Measurements from ENCODE around the gene KLHL33. TPM values are rescaled to one million over a fixed set of nuclear protein-coding genes. Genes with fewer than 3 reads are reported as not detected.
A peak's percentile ranks its signal among the peaks of the same experiment; 100 is the strongest.

Gene KLHL33
- total RNA-seq, 1 experiment from 2014 or later = 0.14 TPM

DNA sequence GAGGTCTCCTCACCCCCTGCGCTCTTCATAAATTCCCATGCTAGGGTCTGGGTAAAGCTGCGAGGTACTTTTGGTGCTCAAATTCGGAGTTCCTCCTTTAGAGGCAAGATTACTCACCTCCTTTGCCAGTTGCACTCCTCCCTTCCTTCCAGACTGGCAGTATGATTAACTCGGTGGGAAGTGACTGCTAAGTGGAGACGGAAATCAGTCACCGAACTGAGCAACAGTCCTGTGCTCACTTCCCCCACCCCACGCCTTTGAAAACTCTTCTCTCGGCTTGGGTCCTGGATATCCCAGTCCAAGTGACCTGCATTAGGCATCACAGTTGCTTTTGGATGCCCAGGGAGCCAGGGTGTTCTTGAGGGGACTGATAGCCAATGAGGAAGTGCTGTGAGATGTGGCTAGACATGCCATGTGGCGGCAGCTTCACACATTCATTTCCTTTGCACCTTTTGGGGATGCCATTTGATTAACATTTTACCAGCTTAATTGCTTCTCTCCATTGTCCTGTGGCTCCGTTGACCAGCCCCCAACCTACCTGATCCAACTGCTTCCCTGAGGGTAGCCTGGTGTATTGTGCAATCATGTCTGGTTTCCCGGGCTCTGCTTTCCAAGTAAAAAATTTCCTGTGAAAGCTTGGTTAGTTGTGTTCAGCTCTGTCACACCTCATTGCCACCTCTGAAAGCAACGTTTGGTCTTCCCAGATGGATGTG is 34.1 kb upstream of the KLHL33 start:
- H3K4me1 Mint-ChIP-seq (ENCODE audit: insufficient read depth, unreplicated experiment) = peaks cover 33% of the 10 kb centered on the region
- POLR2A ChIA-PET = interaction anchor here (0.7 to 6.3 kb wide), 28 partner anchors 9 to 633 kb away, joined by 3 to 81 read pairs (median 4); partner anchors contain the start of genes APEX1, OSGEP, PARP2 and PIP4P1
- H3K36me3 Mint-ChIP-seq (ENCODE audit: insufficient read depth, unreplicated experiment) = peaks cover 38% of the 10 kb centered on the region

DNA sequence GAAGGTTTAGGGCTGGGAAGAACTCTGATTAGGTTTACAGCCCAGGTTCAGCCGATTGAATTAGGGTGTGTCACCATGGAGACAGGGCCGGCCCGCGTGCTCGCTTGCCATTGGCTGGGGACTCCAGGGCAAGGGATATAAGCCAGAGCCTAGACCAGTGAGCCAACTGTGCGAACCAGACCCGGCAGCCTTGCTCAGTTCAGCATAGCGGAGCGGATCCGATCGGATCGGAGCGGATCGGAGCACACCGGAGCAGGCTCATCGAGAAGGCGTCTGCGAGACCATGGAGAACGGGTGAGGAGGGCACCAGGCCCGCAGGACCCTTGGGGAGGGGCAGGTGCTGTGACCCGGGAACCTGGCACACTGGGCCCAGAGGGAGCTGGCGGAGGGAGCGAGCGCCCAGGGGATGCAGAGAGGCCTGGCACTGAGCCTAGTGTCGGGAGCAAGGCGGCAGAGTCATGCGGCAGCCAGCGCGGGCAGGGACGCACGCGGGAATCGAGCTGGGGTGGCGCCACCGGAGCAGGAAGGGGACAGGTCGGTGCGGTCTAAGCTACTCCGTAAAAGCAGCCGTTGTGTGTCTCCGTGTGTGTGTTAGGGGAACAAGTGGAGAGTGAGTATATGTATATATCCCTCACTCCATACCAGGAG is 33.4 kb upstream of the KLHL33 start, which contains the start of gene PNP:
TSS of gene PNP (plus strand) at position 165 of the 648 bp plus-strand sequence. CDS start at position 284, 119 bp downstream.
- Mint-ChIP-seq H3K9me3 (ENCODE audit: unreplicated experiment) (no peaks in the 10 kb centered on the region), H3K27ac (ENCODE audit: low read depth, unreplicated experiment) (peak within 1 kb of the TSS; percentile 95), H3K27me3 (ENCODE audit: insufficient read depth, unreplicated experiment) (no peaks in the 10 kb centered on the region), H3K4me3 (ENCODE audit: unreplicated experiment) (peak within 1 kb of the TSS; percentile 93), H3K36me3 (ENCODE audit: insufficient read depth, unreplicated experiment) (peaks cover 31% of the 10 kb centered on the region), H3K4me1 (ENCODE audit: insufficient read depth, unreplicated experiment) (peaks cover 33% of the 10 kb centered on the region)
- no peak for TF ChIP-seq CTCF (IDR thresholded peaks at IDR 0.05; ENCODE audit: unreplicated experiment)
- POLR2A ChIA-PET = interaction anchor here (0.7 to 6.3 kb wide), 28 partner anchors 8 to 634 kb away, joined by 3 to 81 read pairs (median 4); partner anchors contain the start of genes APEX1, OSGEP, PARP2 and PIP4P1
- intact Hi-C loops (cut with micrococcal nuclease) = loop anchor here (1.0 kb wide), 1 partner anchor 8 kb away; the partner anchor contains the start of gene PIP4P1
- CTCF ChIA-PET = interaction anchor here (0.6 to 1.8 kb wide), 11 partner anchors 8 to 502 kb away, joined by 3 to 9 read pairs (median 4); partner anchors contain the start of gene PIP4P1
- peak; percentile 91 for DNase-seq (ENCODE audit: unreplicated experiment)
- TSS peak; percentile 48 for BruUV-seq (replicated peaks)

More for the DNA sequence above, 34.1 kb upstream of the KLHL33 start:
- CTCF ChIA-PET = interaction anchor here (0.6 to 1.8 kb wide), 11 partner anchors 9 to 501 kb away, joined by 3 to 9 read pairs (median 4); partner anchors contain the start of gene PIP4P1
- DNase-seq (ENCODE audit: unreplicated experiment) = peak; percentile 85
- intact Hi-C loops (cut with micrococcal nuclease) = loop anchor here (1.0 kb wide), 3 partner anchors 9 to 136 kb away; partner anchors contain the start of genes PIP4P1 and TEP1
- Mint-ChIP-seq H3K4me3 (ENCODE audit: unreplicated experiment) (peak overlapping the region; percentile 93), H3K27me3 (ENCODE audit: insufficient read depth, unreplicated experiment) (no peaks in the 10 kb centered on the region), H3K27ac (ENCODE audit: low read depth, unreplicated experiment) (peak overlapping the region; percentile 95), H3K9me3 (ENCODE audit: unreplicated experiment) (no peaks in the 10 kb centered on the region)
- no peak for TF ChIP-seq CTCF (IDR thresholded peaks at IDR 0.05; ENCODE audit: unreplicated experiment)
- BruUV-seq (replicated peaks) = TSS peak; percentile 51

- Mint-ChIP-seq H3K4me3 (ENCODE audit: unreplicated experiment) (peak overlapping the region; percentile 93), H3K9me3 (ENCODE audit: unreplicated experiment) (no peaks in the 10 kb centered on the region), H3K27ac (ENCODE audit: low read depth, unreplicated experiment) (peak overlapping the region; percentile 95), H3K4me1 (ENCODE audit: insufficient read depth, unreplicated experiment) (peaks cover 33% of the 10 kb centered on the region), H3K27me3 (ENCODE audit: insufficient read depth, unreplicated experiment) (no peaks in the 10 kb centered on the region), H3K36me3 (ENCODE audit: insufficient read depth, unreplicated experiment) (peaks cover 25% of the 10 kb centered on the region)
- ChIA-PET CTCF (interaction anchor here (0.6 to 1.8 kb wide), 5 partner anchors 7 to 492 kb away, joined by 3 to 9 read pairs (median 3); partner anchors contain the start of gene PIP4P1), POLR2A (interaction anchor here (0.7 to 6.3 kb wide), 9 partner anchors 14 to 518 kb away, joined by 4 to 81 read pairs (median 15); partner anchors contain the start of genes APEX1, OSGEP, PARP2 and TEP1)
- TF ChIP-seq CTCF (IDR thresholded peaks at IDR 0.05; ENCODE audit: unreplicated experiment) = no peak
- no peak for DNase-seq (ENCODE audit: unreplicated experiment)
- no TSS peak for BruUV-seq (replicated peaks)
- intact Hi-C loops (cut with micrococcal nuclease) = loop anchor here (1.0 kb wide), 1 partner anchor 8 kb away; the partner anchor contains the start of gene PIP4P1
Observed at GRCh38 chr14:20468764-20469241, 32.8 kb upstream of the KLHL33 start.

Data from MCF 10A (cell line).